Right renal cortex interstitium (tissue), 3 donors: ENCODE data around the gene DNER. TPM values are rescaled to one million over a fixed set of nuclear protein-coding genes. Genes with fewer than 3 reads are reported as not detected.

Experiments used
- DNase-seq, 3 donors: peaks; one replicate each; pipeline ENCODE4 v3.0.0-alpha.2; 2013; ENCODE audit warnings: low read depth in 3 of 3, low spot score in 2 of 3
- polyA plus RNA-seq, 3 donors: library from polyadenylated mRNA; unstranded; fragments of 120-200 nt; gene quantifications; one replicate each; pipeline ENCODE4 v1.2.1, GENCODE V29; 2013; ENCODE audit not compliant: insufficient read length in 3 of 3

The DNER gene
- polyA plus RNA-seq, 3 donors: 66.7 to 67.9 (median 67.7) TPM

DNA sequence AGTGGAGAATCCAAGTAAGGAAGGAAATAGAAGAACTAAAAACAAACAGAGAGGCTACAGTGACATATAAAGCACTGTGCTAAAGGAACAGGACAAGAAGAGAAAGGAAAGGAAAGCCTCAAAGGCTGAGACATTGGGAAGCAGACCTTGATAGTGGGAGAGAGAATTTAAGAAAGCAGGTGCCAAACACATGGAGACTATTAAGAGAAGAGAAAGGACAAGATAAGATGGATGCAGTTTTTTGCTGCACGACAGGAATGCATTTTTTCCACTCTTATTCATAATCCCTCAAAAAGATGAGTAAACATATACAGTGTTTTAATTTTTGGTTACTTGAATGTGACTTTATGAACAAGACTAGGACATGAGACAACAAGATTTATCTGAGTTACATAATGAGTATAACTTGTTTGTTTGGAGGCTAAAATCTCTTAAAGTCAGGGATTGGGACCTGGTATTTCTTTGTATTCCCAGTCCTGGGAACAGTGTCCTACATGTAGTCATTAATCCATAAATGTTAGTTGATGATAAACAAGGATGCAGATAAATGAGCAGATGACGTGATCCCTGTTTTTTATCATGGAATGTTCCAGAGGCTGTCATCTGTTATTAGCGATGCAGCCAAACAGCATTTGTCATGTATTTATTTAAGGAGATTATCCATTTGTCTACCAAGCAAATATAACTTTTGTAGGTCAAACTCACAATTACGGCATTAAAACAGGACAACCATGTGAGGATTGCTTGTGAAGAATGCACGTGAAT is 141.7 kb downstream of the DNER start:
- DNase-seq: no peak

DNA sequence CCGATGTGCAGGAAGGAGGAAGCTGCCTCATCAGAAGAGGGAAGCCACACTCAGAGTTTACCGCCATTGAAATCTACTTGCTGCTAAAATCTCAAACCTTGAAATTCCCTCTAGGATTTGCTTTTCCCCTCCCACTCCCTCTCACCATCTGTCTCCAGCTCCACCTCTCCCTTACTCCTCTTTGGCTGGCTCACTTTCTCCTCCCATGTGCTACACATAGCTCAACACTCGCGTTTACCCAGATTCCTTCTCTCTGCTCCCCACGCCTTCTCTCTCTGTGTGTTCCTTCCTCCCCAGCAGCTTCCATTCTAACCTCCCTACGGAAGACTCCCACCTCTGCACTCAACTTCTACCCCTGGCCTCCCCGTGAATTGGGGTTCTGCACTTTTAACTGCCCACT is 143.1 kb downstream of the DNER start:
- DNase-seq: no peak

GRCh38 chr2:229566370-229566769 is 148.0 kb downstream of the DNER start:
- no peak for DNase-seq

DNA sequence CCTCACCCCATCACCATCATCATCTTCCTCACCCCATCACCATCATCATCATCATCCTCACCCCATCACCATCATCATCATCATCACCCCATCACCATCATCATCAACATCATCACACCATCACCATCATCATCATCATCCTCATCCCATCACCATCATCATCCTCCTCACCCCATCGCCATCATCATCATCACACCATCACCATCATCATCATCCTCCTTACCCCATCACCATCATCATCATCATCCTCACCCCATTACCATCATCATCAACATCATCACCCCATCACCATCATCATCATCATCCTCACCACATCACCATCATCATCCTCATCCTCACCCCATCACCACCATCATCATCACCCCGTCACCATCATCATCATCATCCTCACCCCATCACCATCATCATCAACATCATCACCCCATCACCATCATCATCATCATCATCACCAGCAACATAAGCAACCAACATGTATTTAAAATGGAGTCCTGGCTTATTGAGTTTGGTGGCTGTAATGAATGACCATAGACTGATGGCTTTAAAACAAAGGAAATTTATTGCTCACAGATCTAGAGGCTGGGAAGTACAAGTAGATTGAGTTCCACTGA is 150.0 kb downstream of the DNER start:
- DNase-seq: no peak

- no peak for DNase-seq
These were observed 151.0 kb downstream of the DNER start for GRCh38 chr2:229563388-229563787.

DNA sequence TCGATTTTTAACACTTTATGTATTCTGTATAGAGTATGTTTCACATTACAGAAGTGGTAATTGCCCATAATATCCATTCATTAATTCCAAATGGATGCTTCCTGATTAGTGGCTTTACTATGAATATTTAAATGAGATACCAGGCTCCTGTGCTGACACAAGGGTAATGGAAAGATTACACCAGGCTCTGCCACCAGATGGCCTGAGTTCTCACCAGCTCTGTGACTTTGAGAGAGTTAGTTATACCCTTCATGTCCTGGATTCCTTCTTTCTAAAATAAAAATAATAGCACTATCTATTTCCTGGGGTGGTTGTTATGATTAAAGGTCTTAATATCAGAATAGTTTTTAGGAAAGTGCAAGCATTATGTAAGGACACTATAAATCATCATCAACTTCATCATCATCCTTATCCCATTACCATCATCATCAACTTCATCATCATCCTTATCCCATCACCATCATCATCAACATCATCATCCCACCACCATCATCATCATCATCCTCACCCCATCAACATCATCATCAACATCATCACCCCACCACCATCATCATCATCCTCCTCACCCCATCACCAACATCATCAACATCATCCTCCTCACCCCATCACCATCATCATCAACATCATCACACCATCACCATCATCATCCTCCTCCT is 151.8 kb downstream of the DNER start:
- DNase-seq: no peak

DNA sequence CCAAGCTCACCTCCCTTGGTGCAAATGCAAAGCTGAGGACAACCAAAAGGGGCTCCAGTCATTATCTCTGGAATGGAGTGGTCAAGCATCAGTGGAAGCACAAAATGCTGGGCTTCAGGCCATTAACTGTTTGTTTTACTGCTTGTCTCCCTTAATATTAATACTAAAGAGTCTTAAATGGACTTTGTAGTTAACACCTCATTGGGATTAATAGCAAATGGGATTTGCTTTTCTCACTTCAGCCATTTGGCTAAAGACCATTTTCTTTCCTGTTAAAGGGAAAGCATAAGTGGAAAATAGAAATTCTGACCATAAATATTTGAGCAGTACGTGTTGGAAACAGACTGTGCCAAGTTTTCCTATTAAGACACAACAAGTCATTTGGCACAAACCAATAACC is 154.4 kb downstream of the DNER start:
- DNase-seq: no peak

- DNase-seq: no peak
These were observed 161.3 kb downstream of the DNER start for GRCh38 chr2:229553091-229553490.

DNA sequence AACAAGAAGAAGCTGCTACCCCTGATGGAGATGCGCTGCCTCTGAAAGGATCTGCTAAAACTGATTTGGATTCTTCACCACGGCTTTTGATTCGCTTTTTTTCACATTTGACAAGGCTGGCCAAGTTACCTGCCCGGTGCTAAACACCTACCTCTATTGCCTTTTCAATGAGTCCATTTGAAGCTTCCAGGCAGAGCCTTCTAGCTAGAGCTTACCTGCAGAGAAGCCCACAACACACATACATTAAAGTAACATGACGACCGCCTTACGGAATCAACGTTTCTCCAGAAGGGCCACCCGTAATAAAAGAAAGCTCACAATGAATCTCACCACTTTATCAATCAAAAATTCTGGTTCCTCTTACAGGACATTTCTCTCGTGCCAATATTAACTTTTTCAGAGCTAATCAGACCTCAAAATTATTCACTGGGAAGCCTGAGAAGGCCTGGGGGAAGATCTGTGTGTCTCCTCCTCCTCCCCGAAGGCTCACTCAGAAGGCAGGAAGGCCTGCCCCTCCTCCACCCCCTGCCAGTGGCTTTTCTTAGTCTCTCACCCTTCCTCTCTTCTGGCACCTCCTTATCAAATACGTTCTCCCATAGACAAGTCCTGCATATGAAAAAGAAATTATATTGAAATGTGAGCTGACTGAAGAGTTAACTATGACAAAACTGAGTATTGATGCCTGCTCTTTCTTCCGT is 171.0 kb downstream of the DNER start:
- no peak for DNase-seq

DNA sequence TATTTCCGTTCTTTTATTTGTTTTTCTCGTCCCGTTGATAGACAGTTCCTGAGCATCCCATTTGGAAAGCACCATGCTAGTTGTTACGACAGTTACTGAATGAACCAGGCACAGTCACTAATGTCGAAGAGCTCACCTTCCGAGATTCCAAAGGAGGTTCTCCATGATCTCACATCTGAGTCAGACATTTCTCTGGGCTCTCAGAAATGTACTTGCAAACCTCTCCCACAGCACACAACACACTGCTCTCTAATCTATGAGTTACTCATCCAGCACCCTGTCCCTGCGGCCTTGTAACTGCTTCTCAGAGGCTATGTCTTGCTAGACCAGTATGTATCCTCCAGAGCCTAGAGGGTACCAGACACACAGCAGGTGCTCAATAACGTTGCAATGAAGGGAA is 174.7 kb downstream of the DNER start:
- no peak for DNase-seq

- DNase-seq: no peak
These were observed 182.8 kb downstream of the DNER start for GRCh38 chr2:229531594-229531993.

DNA sequence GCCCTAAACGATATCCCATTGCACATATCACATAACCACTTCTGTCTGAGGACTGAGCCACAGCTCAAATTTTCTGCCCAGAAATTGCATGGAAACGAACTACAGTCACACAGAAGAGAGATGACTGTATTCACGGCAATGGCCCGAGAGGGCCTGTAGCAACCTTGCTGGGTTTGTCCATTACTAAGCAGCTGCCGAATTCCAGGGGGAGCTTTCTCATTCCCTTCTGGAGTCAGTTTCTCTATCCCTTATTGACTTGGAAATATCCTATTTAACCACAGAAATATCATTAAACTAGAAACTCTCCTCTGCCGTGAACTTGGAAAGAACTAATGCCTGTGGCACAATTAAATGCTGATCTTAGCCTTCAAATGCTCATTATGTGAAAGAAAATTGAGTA is 183.9 kb downstream of the DNER start:
- DNase-seq: no peak

DNA sequence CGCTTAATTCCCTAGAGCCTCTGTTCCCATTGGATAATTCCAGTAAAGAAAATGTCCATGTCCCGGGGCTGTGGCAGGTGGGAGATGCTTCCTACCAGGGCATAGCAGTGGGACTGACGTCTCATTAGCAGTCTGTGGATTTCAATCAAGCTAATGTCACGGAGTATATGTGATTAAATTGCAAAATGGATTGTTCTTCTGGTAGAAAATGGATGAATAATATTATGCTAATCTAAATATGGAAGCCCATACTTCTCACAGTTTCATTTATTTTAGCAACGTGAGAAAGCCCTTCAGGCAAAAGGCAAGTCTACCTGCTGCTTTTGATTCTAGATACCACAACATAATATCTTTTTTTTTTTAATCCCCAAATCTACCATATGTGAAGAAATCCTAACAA is 185.5 kb downstream of the DNER start:
- DNase-seq: no peak

DNA sequence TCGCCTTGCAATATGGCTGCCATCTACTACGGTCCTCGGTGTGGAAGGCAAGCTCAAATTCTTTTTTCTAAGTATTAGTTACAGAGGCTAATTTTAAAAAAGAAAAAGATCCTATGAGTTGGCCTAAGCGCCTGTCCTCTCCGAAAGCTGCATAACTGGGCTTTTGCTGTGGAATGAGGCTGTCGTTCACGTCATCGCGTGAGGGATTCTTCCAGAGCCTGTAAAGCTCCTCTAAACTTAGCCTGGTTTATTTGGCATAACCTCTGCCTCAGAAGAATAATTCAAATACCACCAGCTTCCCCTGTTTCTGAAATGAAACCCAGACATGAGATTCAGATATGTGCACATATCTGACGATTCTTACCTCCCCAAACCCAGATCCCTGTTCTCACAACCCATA is 187.4 kb downstream of the DNER start:
- no peak for DNase-seq

GRCh38 chr2:229524799-229525198 is 189.6 kb downstream of the DNER start:
- no peak for DNase-seq

DNA sequence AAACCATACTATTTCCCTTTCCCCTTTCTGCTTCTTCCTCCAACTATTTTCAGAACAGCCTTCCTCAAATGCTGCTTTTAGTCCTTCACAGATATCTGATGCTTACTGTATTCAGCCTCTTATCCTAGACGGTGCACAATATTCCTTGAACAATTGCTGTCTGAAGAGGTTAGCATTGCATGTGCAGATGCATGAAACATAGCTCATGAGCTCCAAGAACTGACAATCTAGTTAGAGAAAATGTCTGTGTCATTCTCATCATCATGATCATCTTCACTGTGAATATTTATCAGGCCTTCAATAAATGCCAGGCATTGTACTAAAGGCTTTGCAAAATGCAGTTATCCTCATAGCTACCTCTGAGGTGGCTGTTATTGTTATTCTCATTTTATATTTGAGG is 190.7 kb downstream of the DNER start:
- DNase-seq: no peak

DNA sequence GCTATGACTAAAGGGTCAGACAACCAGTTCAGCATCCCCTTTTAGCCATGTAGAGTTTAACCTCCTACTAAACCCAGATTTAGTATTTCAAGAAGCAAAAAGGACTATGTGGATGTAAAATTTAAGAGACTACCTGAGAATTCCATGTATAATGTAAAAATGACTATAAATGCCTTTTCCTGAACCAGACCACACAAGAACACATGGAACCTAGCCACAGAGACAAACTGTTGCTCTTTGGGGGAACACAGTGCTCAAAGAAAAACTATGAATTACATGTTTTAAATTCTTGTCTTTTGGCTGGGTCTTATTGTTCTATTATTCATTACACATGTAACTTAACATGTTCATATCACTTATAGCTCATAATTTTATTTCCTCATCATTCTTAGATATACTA is 192.8 kb downstream of the DNER start:
- no peak for DNase-seq

DNA sequence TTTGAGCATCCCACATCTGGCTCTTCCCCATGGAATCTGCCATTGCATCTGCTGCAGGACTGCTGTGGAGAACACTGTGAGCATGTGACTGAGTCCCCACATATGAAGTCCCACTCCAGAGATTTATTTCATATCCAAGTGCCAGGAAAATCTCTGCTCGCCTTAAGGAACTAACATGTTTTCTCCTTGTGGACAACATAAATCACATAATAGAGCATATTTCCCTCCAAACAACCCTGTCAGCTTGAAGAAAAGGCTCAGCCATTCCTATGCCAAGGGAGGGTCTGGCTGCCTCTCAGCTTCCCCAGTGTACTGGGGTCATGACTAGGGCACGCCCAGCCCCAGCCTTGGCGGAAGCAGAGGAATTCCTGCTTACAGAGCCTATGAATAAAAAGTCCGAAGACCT is 193.7 kb downstream of the DNER start:
- peak in 2 of 3 donors; percentile 47 to 48 for DNase-seq

GRCh38 chr2:229519655-229520430 is 194.5 kb downstream of the DNER start:
- DNase-seq: no peak

DNA sequence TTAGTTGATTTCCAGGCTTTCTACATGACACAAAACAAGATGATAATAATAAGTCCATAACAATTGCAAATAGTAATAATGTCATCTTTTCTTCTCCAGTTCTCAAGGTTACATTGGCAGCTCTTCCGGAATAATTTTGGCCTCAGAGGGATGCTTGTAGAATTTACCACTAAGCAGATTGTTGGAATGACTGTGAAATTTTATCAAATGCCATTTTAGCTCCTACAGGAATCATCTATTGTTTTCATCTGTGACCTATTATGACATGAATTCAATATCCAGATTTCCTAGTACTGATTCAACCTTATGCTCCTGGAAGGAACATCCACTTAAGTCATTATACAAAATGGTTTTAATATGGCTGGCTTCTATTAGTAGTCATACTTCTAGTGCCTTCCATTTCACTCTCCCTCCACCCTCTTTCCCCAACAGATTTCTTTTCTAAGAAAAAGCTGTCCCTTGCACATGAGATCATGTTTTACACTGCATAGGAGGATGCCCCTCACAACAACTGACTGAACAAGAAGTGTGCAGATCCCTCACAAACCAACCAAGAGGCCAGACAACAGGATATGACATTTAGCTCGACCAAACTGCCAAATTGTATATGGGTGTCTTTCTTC is 200.0 kb downstream of the DNER start:
- DNase-seq: no peak
